AG10803 (cell line): ENCODE results near the gene FCN2.

Experiments
- DNase-seq: peaks from one replicate; pipeline ENCODE4 v3.0.0; 2010; ENCODE audit warnings: low read depth
- H3K4me3 ChIP-seq: 2 replicates; pipeline ENCODE4 v1.5.1; 2011; ENCODE audit warnings: mild to moderate bottlenecking, low read length, control low read depth
- TF ChIP-seq, protein P1 (sequence below): conservative IDR thresholded peaks from 2 replicates; pipeline ENCODE4 v1.5.1; 2011; ENCODE audit warnings: mild to moderate bottlenecking, low read length, control low read depth, inconsistent platforms

The FCN2 gene

GRCh38 chr9:134917431-134918373 lies 37.1 kb downstream of the FCN2 start, which contains the start of gene FCN1:
Gene FCN1, minus strand, starts transcription at chr9:134917912. Its CDS starts 41 bp downstream, at chr9:134917871.
- H3K4me3 ChIP-seq: no peak within 1 kb of the TSS
- no peak for DNase-seq
- TF ChIP-seq, protein P1, sequence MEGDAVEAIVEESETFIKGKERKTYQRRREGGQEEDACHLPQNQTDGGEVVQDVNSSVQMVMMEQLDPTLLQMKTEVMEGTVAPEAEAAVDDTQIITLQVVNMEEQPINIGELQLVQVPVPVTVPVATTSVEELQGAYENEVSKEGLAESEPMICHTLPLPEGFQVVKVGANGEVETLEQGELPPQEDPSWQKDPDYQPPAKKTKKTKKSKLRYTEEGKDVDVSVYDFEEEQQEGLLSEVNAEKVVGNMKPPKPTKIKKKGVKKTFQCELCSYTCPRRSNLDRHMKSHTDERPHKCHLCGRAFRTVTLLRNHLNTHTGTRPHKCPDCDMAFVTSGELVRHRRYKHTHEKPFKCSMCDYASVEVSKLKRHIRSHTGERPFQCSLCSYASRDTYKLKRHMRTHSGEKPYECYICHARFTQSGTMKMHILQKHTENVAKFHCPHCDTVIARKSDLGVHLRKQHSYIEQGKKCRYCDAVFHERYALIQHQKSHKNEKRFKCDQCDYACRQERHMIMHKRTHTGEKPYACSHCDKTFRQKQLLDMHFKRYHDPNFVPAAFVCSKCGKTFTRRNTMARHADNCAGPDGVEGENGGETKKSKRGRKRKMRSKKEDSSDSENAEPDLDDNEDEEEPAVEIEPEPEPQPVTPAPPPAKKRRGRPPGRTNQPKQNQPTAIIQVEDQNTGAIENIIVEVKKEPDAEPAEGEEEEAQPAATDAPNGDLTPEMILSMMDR: no peak

GRCh38 chr9:134918646-134919045 lies 38.0 kb downstream of the FCN2 start:
- no peak overlapping the region for H3K4me3 ChIP-seq
- DNase-seq: no peak
- TF ChIP-seq, protein P1: no peak

GRCh38 chr9:134919303-134919702 lies 38.7 kb downstream of the FCN2 start:
- H3K4me3 ChIP-seq: no peak overlapping the region
- DNase-seq: no peak
- TF ChIP-seq, protein P1: no peak

GRCh38 chr9:134922066-134922931 lies 41.7 kb downstream of the FCN2 start:
- TF ChIP-seq, protein P1: no peak
- DNase-seq: no peak
- H3K4me3 ChIP-seq: no peak overlapping the region

GRCh38 chr9:134922932-134923240 lies 42.3 kb downstream of the FCN2 start:
- no peak for DNase-seq
- TF ChIP-seq, protein P1: no peak
- no peak overlapping the region for H3K4me3 ChIP-seq

GRCh38 chr9:134923466-134923865 lies 42.9 kb downstream of the FCN2 start:
- DNase-seq: no peak
- no peak overlapping the region for H3K4me3 ChIP-seq
- TF ChIP-seq, protein P1: no peak
